Tongue (tissue), 2 donors: ENCODE results near the gene RAD51AP1. TPM values are rescaled to one million over a fixed set of nuclear protein-coding genes. Genes with fewer than 3 reads are reported as not detected.

Experiments
- DNase-seq: peaks from one replicate; pipeline ENCODE4 v3.0.0-alpha.2; 2015
- total RNA-seq: library from RNA; depleted of rRNA; stranded (reverse); fragments of >200 nt; gene quantifications from one replicate; pipeline ENCODE4 v1.2.3, GENCODE V29; 2014

RAD51AP1 gene
- total RNA-seq, 1 donor from 2014 or later: 18.3 TPM

- no peak for DNase-seq
These were observed 13.5 kb downstream of the RAD51AP1 start for GRCh38 chr12:4552191-4552590.

GRCh38 chr12:4553943-4554342 is 15.3 kb downstream of the RAD51AP1 start:
- DNase-seq: no peak

GRCh38 chr12:4555804-4556203 is 17.1 kb downstream of the RAD51AP1 start:
- DNase-seq: no peak

- no peak for DNase-seq
These were observed 18.2 kb downstream of the RAD51AP1 start for GRCh38 chr12:4556735-4557530.

- no peak for DNase-seq
These were observed 18.9 kb downstream of the RAD51AP1 start for GRCh38 chr12:4557586-4557985.

- DNase-seq: no peak
These were observed 19.5 kb downstream of the RAD51AP1 start for GRCh38 chr12:4558171-4558570.

GRCh38 chr12:4562034-4562657 is 23.5 kb downstream of the RAD51AP1 start, which contains the start of gene DYRK4:
Gene DYRK4, plus strand, starts transcription at chr12:4562208. Its CDS starts 38 bp downstream, at chr12:4562246.
- peak; percentile 84 for DNase-seq

- no peak for DNase-seq
These were observed 24.6 kb downstream of the RAD51AP1 start for GRCh38 chr12:4563336-4563735.

GRCh38 chr12:4564818-4565217 is 26.1 kb downstream of the RAD51AP1 start:
- no peak for DNase-seq

GRCh38 chr12:4566474-4566873 is 27.8 kb downstream of the RAD51AP1 start:
- no peak for DNase-seq

- DNase-seq: no peak
These were observed 28.6 kb downstream of the RAD51AP1 start for GRCh38 chr12:4567073-4567881.

- DNase-seq: no peak
These were observed 30.6 kb downstream of the RAD51AP1 start for GRCh38 chr12:4569261-4569660.

- no peak for DNase-seq
These were observed 34.0 kb downstream of the RAD51AP1 start for GRCh38 chr12:4572680-4573079.

- DNase-seq: no peak
These were observed 40.8 kb downstream of the RAD51AP1 start for GRCh38 chr12:4579305-4580102.

- DNase-seq: no peak
These were observed 41.6 kb downstream of the RAD51AP1 start for GRCh38 chr12:4580281-4580688.

- no peak for DNase-seq
These were observed 45.6 kb downstream of the RAD51AP1 start for GRCh38 chr12:4584281-4584680.

GRCh38 chr12:4584896-4585295 is 46.2 kb downstream of the RAD51AP1 start:
- DNase-seq: no peak

- no peak for DNase-seq
These were observed 47.8 kb downstream of the RAD51AP1 start for GRCh38 chr12:4586500-4586899.

- no peak for DNase-seq
These were observed 48.4 kb downstream of the RAD51AP1 start for GRCh38 chr12:4587108-4587507.

GRCh38 chr12:4588916-4589315 is 50.2 kb downstream of the RAD51AP1 start:
- DNase-seq: no peak

GRCh38 chr12:4589941-4590340 is 51.3 kb downstream of the RAD51AP1 start:
- no peak for DNase-seq

GRCh38 chr12:4591180-4591687 is 52.5 kb downstream of the RAD51AP1 start:
- DNase-seq: no peak
